Lung (tissue), 12 donors: ENCODE data around the gene MAMDC2. TPM values are rescaled to one million over a fixed set of nuclear protein-coding genes. Genes with fewer than 3 reads are reported as not detected.
A peak's percentile ranks its signal among the peaks of the same experiment; 100 is the strongest.

Experiments used
- ATAC-seq: fragments of 200-7000 bp; cut with Tn5 transposase; one replicate; pipeline ENCODE4 v1.9.1; 2020; ENCODE audit warnings: moderate number of reproducible peaks; ENCODE audit not compliant: insufficient read depth, low FRiP score
- DNase-seq, 3 donors: peaks; one replicate each; pipeline ENCODE4 v3.0.0-alpha.2; 2013 to 2017
- H3K27ac ChIP-seq, 2 donors: one replicate each; pipeline ENCODE4 v1.5.1; 2013; ENCODE audit warnings: mild to moderate bottlenecking in 2 of 2, moderate library complexity in 2 of 2, control low read depth in 1 of 2, inconsistent platforms in 1 of 2, low read depth in 1 of 2, low read length in 1 of 2
- H3K27me3 ChIP-seq, 3 donors: one replicate each; pipeline ENCODE4 v1.5.1; 2013; ENCODE audit warnings: low read length in 2 of 3; ENCODE audit not compliant: control insufficient read depth in 3 of 3, insufficient read depth in 3 of 3
- H3K36me3 ChIP-seq, 4 donors: one replicate each; pipeline ENCODE4 v1.5.1; 2013; ENCODE audit warnings: low read length in 4 of 4, mild to moderate bottlenecking in 1 of 4, moderate library complexity in 1 of 4; ENCODE audit not compliant: control insufficient read depth in 4 of 4, insufficient read depth in 4 of 4
- H3K4me1 ChIP-seq, 5 donors: one replicate each; pipeline ENCODE4 v1.5.1; 2013; ENCODE audit warnings: low read length in 5 of 5, mild to moderate bottlenecking in 2 of 5, moderate library complexity in 1 of 5; ENCODE audit not compliant: control insufficient read depth in 5 of 5, insufficient read depth in 5 of 5
- H3K4me3 ChIP-seq: one replicate; pipeline ENCODE4 v1.5.1; 2013; ENCODE audit warnings: mild to moderate bottlenecking, control low read depth, moderate library complexity
- H3K9ac ChIP-seq, 2 donors: one replicate each; pipeline ENCODE4 v1.5.1; 2013; ENCODE audit warnings: low read length in 2 of 2, control low read depth in 1 of 2; ENCODE audit not compliant: insufficient read depth in 1 of 2
- H3K9me3 ChIP-seq, 4 donors: one replicate each; pipeline ENCODE4 v1.5.1; 2013; ENCODE audit warnings: low read length in 3 of 4, mild to moderate bottlenecking in 1 of 4, moderate library complexity in 1 of 4; ENCODE audit not compliant: control insufficient read depth in 4 of 4, insufficient read depth in 3 of 4
- CTCF ChIP-seq: IDR thresholded peaks from 2 replicates; pipeline ENCODE4 v1.5.1; 2012; ENCODE audit warnings: mild to moderate bottlenecking; ENCODE audit errors: control extremely low read depth, extremely low read depth
- WGBS, 2 donors: extraction: QIAGEN DNeasy Blood & Tissue Kit; methylation state at CpG; one replicate each; pipeline ENCODE4 v1.1.7; 2013; 5-methylcytosine and 5-hydroxymethylcytosine counted together
- polyA plus RNA-seq, 2 donors: library from polyadenylated mRNA; stranded (reverse); fragments of 200-250 nt; gene quantifications; one replicate each; pipeline ENCODE4 v1.2.1, GENCODE V29; 2013
- total RNA-seq, 2 donors: library from RNA; depleted of rRNA in 1 of 2; stranded (reverse); fragments of >200 nt in 1 of 2; gene quantifications; one replicate each; pipeline ENCODE4 v1.2.1, GENCODE V29; 2014 to 2021
- donor health status: control.
- donor health status: control.
- donor health status: Bipolar disorder and iron deficiency.
- donor health status: healthy.
- donor health status: DM: yes; HTN: yes; CAD: no.

The MAMDC2 gene
- total and polyA plus RNA-seq, 4 donors, result 6.5 to 28.6 (median 10.0) TPM

GRCh38 chr9:70064496-70064895 lies 20.8 kb downstream of the MAMDC2 start:
- 48 to 70% methylated on average over 1 of the region's 1 CpG for WGBS, 2 donors
- ATAC-seq (no peak), DNase-seq (no peak)
- H3K4me1 ChIP-seq, result no peaks in the 10 kb centered on the region
- TF ChIP-seq CTCF, result no peak
- peaks cover 0 to 3% (median 0%) of the 10 kb centered on the region in 4 donors for H3K36me3 ChIP-seq
- H3K27ac ChIP-seq, result no peak overlapping the region
- H3K9me3 ChIP-seq, result no peaks in the 10 kb centered on the region
- H3K27me3 ChIP-seq, result no peaks in the 10 kb centered on the region
- no peak overlapping the region for H3K9ac ChIP-seq
- no peak overlapping the region for H3K4me3 ChIP-seq

GRCh38 chr9:70065572-70065971 lies 21.9 kb downstream of the MAMDC2 start:
- no peak overlapping the region for H3K27ac ChIP-seq
- 48 to 61% methylated on average over 2 of the region's 2 CpGs for WGBS, 2 donors
- no peaks in the 10 kb centered on the region for H3K9me3 ChIP-seq
- no peak for TF ChIP-seq CTCF
- H3K27me3 ChIP-seq, result no peaks in the 10 kb centered on the region
- no peaks in the 10 kb centered on the region for H3K4me1 ChIP-seq
- no peak overlapping the region for H3K9ac ChIP-seq
- no peak overlapping the region for H3K4me3 ChIP-seq
- peaks cover 0 to 3% (median 0%) of the 10 kb centered on the region in 4 donors for H3K36me3 ChIP-seq
- DNase-seq (no peak), ATAC-seq (no peak)

- H3K4me1 ChIP-seq, result no peaks in the 10 kb centered on the region
- no peaks in the 10 kb centered on the region for H3K9me3 ChIP-seq
- ATAC-seq, result no peak
- no peak for TF ChIP-seq CTCF
- DNase-seq, result no peak
- H3K9ac ChIP-seq, result no peak overlapping the region
- no peaks in the 10 kb centered on the region for H3K27me3 ChIP-seq
- peak overlapping the region in 1 of 2 donors; percentile 47 for H3K27ac ChIP-seq
- no peaks in the 10 kb centered on the region for H3K36me3 ChIP-seq
- H3K4me3 ChIP-seq, result no peak overlapping the region
- WGBS, 2 donors, result 91 to 92% methylated on average over 4 of the region's 4 CpGs
These were observed 22.8 kb downstream of the MAMDC2 start for GRCh38 chr9:70066418-70066817.

- Histone ChIP-seq H3K27ac (no peak overlapping the region), H3K9me3 (no peaks in the 10 kb centered on the region), H3K4me3 (no peak overlapping the region), H3K36me3 (no peaks in the 10 kb centered on the region), H3K27me3 (no peaks in the 10 kb centered on the region), H3K9ac (no peak overlapping the region), H3K4me1 (no peaks in the 10 kb centered on the region)
- TF ChIP-seq CTCF, result no peak
- ATAC-seq (no peak), DNase-seq (no peak)
- WGBS, 2 donors, result 82 to 92% methylated on average over 2 of the region's 2 CpGs
These were observed 23.2 kb downstream of the MAMDC2 start for GRCh38 chr9:70066874-70067273.
